OCI-LY7 (cell line): ENCODE results near the gene PI4K2A. TPM values are rescaled to one million over a fixed set of nuclear protein-coding genes. Genes with fewer than 3 reads are reported as not detected.
"Not testable (repeated sequence)": the region's sequence is repeated elsewhere in the genome, so short reads cannot be mapped to it uniquely, and the experiment has no call there.

Experiments
- BruUV-seq: library from RNA; stranded (reverse); fragments of 400-500 nt; replicated peaks from 2 replicates; lab custom pipeline; 2021; lab: Mats Ljungman, UMichigan
- CTCF ChIA-PET: fragments of 300-600 bp; sonication (Branson Sonifier 250); formaldehyde crosslinking; loops from one replicate; lab custom pipeline; 2022; ENCODE audit warnings: antibody characterized with exemption; ENCODE audit not compliant: unreplicated experiment; lab: Charles Lee
- POLR2A ChIA-PET: fragments of 300-600 bp; sonication (Branson Sonifier 250); formaldehyde crosslinking; loops from one replicate; lab custom pipeline; 2022; ENCODE audit warnings: antibody characterized with exemption; lab: Charles Lee
- DNase-seq: peaks from one replicate; pipeline ENCODE4 v3.0.0-alpha.2; 2015; ENCODE audit warnings: low spot score
- H2AFZ ChIP-seq: fragments of 200-600 bp; sonication (generic), shearing (Covaris generic); 2 replicates; pipeline ENCODE4 v1.6.1; 2014; ENCODE audit warnings: mild to moderate bottlenecking, antibody characterized with exemption, low read length, moderate library complexity
- H3K27ac ChIP-seq: fragments of 200-600 bp; sonication (generic); 2 replicates; pipeline ENCODE4 v1.5.1; 2014; ENCODE audit warnings: mixed run types, low read depth, mild to moderate bottlenecking, moderate library complexity, low read length, inconsistent platforms; ENCODE audit not compliant: poor library complexity, severe bottlenecking
- H3K36me3 ChIP-seq: fragments of 200-600 bp; sonication (generic); 2 replicates; pipeline ENCODE4 v1.6.1; 2014; ENCODE audit warnings: mild to moderate bottlenecking, antibody characterized with exemption, low read length, moderate library complexity, mixed read lengths; ENCODE audit not compliant: insufficient read depth
- H3K4me1 ChIP-seq: fragments of 200-600 bp; sonication (generic); 2 replicates; pipeline ENCODE4 v1.5.1; 2014; ENCODE audit warnings: mild to moderate bottlenecking, low read length; ENCODE audit not compliant: insufficient read depth, poor library complexity, severe bottlenecking
- H3K4me2 ChIP-seq: fragments of 200-600 bp; sonication (generic); 2 replicates; pipeline ENCODE4 v1.6.1; 2014; ENCODE audit warnings: mild to moderate bottlenecking, low read length
- H3K4me3 ChIP-seq: fragments of 200-600 bp; sonication (generic); 2 replicates; pipeline ENCODE4 v1.5.1; 2014; ENCODE audit warnings: mild to moderate bottlenecking, low read depth, low read length; ENCODE audit not compliant: poor library complexity, severe bottlenecking
- H3K79me2 ChIP-seq: fragments of 200-600 bp; sonication (generic); 2 replicates; pipeline ENCODE4 v1.6.1; 2016; ENCODE audit warnings: low read depth, mild to moderate bottlenecking, low read length, moderate library complexity, mixed read lengths; ENCODE audit not compliant: insufficient read depth
- H3K9me2 ChIP-seq: fragments of 200-600 bp; sonication (generic); 2 replicates; pipeline ENCODE4 v1.6.1; 2016; ENCODE audit warnings: mild to moderate bottlenecking, low read length, mixed read lengths; ENCODE audit not compliant: insufficient read depth
- H3K9me3 ChIP-seq: fragments of 200-600 bp; sonication (generic); 2 replicates; pipeline ENCODE4 v1.6.1; 2014; ENCODE audit warnings: mild to moderate bottlenecking, mixed run types, low read length, mixed read lengths
- H4K20me1 ChIP-seq: fragments of 200-600 bp; sonication (generic); 2 replicates; pipeline ENCODE4 v1.6.1; 2014; ENCODE audit warnings: mild to moderate bottlenecking, antibody characterized with exemption, low read length, moderate library complexity, mixed read lengths; ENCODE audit not compliant: insufficient read depth
- CTCF ChIP-seq: fragments of 200-600 bp; sonication (generic); conservative IDR thresholded peaks from 2 replicates; pipeline ENCODE4 v1.5.1; 2014; ENCODE audit warnings: mild to moderate bottlenecking, antibody characterized with exemption, low read length, moderate library complexity, mixed read lengths
- EZH2phosphoT487 ChIP-seq: fragments of 200-600 bp; sonication (generic); IDR thresholded peaks from 2 replicates; pipeline ENCODE4 v1.6.1; 2018; ENCODE audit warnings: low read depth, borderline replicate concordance, mild to moderate bottlenecking, mixed run types, antibody characterized with exemption, low read length, moderate library complexity, mixed read lengths
- intact Hi-C: fragments of 100-400 bp; cut with micrococcal nuclease; formaldehyde crosslinking; loops from one replicate; pipeline ENCODE4 v1.10.0; 2022; ENCODE audit not compliant: unreplicated experiment
- total RNA-seq, 2 experiments: library from RNA; depleted of rRNA in 1 of 2; stranded (reverse); fragments of >200 nt in 1 of 2; shearing (Covaris generic) in 1 of 2; gene quantifications; 2 replicates each; pipeline ENCODE4 v1.2.3, GENCODE V29; 2014 to 2022

PI4K2A gene
- total RNA-seq, 2 experiments from 2014 or later: 9.2 to 12.7 TPM

GRCh38 chr10:97682042-97682441, 41.6 kb downstream of the PI4K2A start:
- H2AFZ ChIP-seq: no peak overlapping the region
- no peaks in the 10 kb centered on the region for H3K9me3 ChIP-seq
- peaks cover 16% of the 10 kb centered on the region for H3K4me1 ChIP-seq
- no peaks in the 10 kb centered on the region for H3K79me2 ChIP-seq
- TF ChIP-seq CTCF (no peak), EZH2phosphoT487 (no peak)
- H4K20me1 ChIP-seq: no peaks in the 10 kb centered on the region
- H3K4me2 ChIP-seq: no peak overlapping the region
- intact Hi-C loops: loop anchor here (10.0 kb wide), 1 partner anchor 183 kb away; no protein-coding TSS in a partner anchor
- H3K4me3 ChIP-seq: no peak overlapping the region
- no peaks in the 10 kb centered on the region for H3K9me2 ChIP-seq
- no peak for DNase-seq
- no peaks in the 10 kb centered on the region for H3K36me3 ChIP-seq
- ChIA-PET CTCF (no interaction called here), POLR2A (interaction anchor here (0.6 to 0.7 kb wide), 2 partner anchors 194 to 1366 kb away, joined by 3 to 4 read pairs; no protein-coding TSS in a partner anchor)
- no TSS peak for BruUV-seq
- H3K27ac ChIP-seq: no peak overlapping the region

GRCh38 chr10:97683556-97684367, 43.3 kb downstream of the PI4K2A start:
- no peak for TF ChIP-seq CTCF
- no peak for TF ChIP-seq EZH2phosphoT487
- DNase-seq: peak; percentile 14
- no TSS peak for BruUV-seq
- Histone ChIP-seq H2AFZ (no peak overlapping the region), H4K20me1 (no peaks in the 10 kb centered on the region), H3K4me2 (no peak overlapping the region), H3K36me3 (no peaks in the 10 kb centered on the region), H3K9me2 (no peaks in the 10 kb centered on the region), H3K27ac (no peak overlapping the region), H3K9me3 (no peaks in the 10 kb centered on the region), H3K4me1 (peaks cover 17% of the 10 kb centered on the region), H3K79me2 (no peaks in the 10 kb centered on the region), H3K4me3 (no peak overlapping the region)
- ChIA-PET CTCF (no interaction called here), POLR2A (interaction anchor here (0.6 to 1.0 kb wide), 4 partner anchors 46 to 1379 kb away, joined by 3 read pairs; partner anchors contain the start of gene DNTT)
- intact Hi-C loops: loop anchor here (10.0 kb wide), 1 partner anchor 181 kb away; no protein-coding TSS in a partner anchor

- H3K79me2 ChIP-seq, H2AFZ ChIP-seq, H3K27ac ChIP-seq, DNase-seq, H3K4me3 ChIP-seq, H4K20me1 ChIP-seq, H3K9me2 ChIP-seq, BruUV-seq, CTCF ChIA-PET, H3K4me2 ChIP-seq, H3K9me3 ChIP-seq, H3K36me3 ChIP-seq: not testable (repeated sequence)
- H3K4me1 ChIP-seq: peaks cover 17% of the 10 kb centered on the region
- POLR2A ChIA-PET: interaction anchor here (0.6 to 1.0 kb wide), 3 partner anchors 45 to 193 kb away, joined by 3 read pairs; no protein-coding TSS in a partner anchor
- intact Hi-C loops: loop anchor here (10.0 kb wide), 1 partner anchor 180 kb away; no protein-coding TSS in a partner anchor
These were observed 43.9 kb downstream of the PI4K2A start for GRCh38 chr10:97684368-97684713.
